Endothelial cell of umbilical vein (primary cell): ENCODE results near the gene MAST1. TPM values are rescaled to one million over a fixed set of nuclear protein-coding genes. Genes with fewer than 3 reads are reported as not detected.
A peak's percentile ranks its signal among the peaks of the same experiment; 100 is the strongest.

ENCODE experiments used
- BruUV-seq: library from RNA; stranded (reverse); fragments of 400-500 nt; replicated peaks from 2 replicates; lab custom pipeline; 2021; lab: Mats Ljungman, UMichigan
- CTCF ChIA-PET: fragments of 300-600, 350-600 bp; sonication (Branson Sonifier 250); formaldehyde crosslinking; loops from one replicate; lab custom pipeline; 2021; ENCODE audit warnings: antibody characterized with exemption, inconsistent platforms; lab: Charles Lee
- POLR2A ChIA-PET: fragments of 300-600, 350-600 bp; sonication (Branson Sonifier 250); formaldehyde crosslinking; loops from one replicate; lab custom pipeline; 2021; ENCODE audit warnings: antibody characterized with exemption, inconsistent platforms; lab: Charles Lee
- DNase-seq: peaks from one replicate; pipeline ENCODE4 v3.0.0-alpha.2; 2011; ENCODE audit warnings: low read depth, low spot score
- FAIRE-seq: peaks from 2 replicates; lab custom pipeline; 2011; peaks lifted over from hg19 to GRCh38; lab: Jason Lieb, UNC
- H2AFZ ChIP-seq: 2 replicates; pipeline ENCODE4 v1.6.0; 2012; ENCODE audit warnings: low read depth, low read length, control low read depth, inconsistent platforms
- H3K27ac ChIP-seq: 2 replicates; pipeline ENCODE4 v1.5.1; 2011; ENCODE audit warnings: low read depth, mild to moderate bottlenecking, control low read depth, low read length, moderate library complexity; ENCODE audit not compliant: insufficient read depth
- H3K27me3 ChIP-seq, 2 experiments: 2 replicates each; pipeline versions ENCODE4 v1.6.0 to v1.6.1; 2011; ENCODE audit warnings: low read length in 2 of 2, mixed read lengths in 1 of 2; ENCODE audit not compliant: control insufficient read depth in 2 of 2, insufficient read depth in 2 of 2
- H3K36me3 ChIP-seq, 2 experiments: 2 replicates in 1 of 2; 3 replicates in 1 of 2; pipeline ENCODE4 v1.5.1; 2011; ENCODE audit warnings: low read length in 2 of 2, mild to moderate bottlenecking in 1 of 2, moderate library complexity in 1 of 2; ENCODE audit not compliant: control insufficient read depth in 2 of 2, insufficient read depth in 2 of 2; ENCODE audit errors: extremely low read depth in 1 of 2
- H3K4me1 ChIP-seq: 3 replicates; pipeline ENCODE4 v1.5.1; 2011; ENCODE audit warnings: mild to moderate bottlenecking, low read length; ENCODE audit not compliant: control insufficient read depth, insufficient read depth; ENCODE audit errors: extremely low read depth
- H3K4me2 ChIP-seq: 2 replicates; pipeline ENCODE4 v1.6.1; 2011; ENCODE audit warnings: low read length, control low read depth, mixed read lengths; ENCODE audit not compliant: insufficient read depth
- H3K4me3 ChIP-seq, 3 experiments: fragments of 200-600 bp in 1 of 3; sonication (generic), shearing (Covaris generic) in 1 of 3; replicated peaks in 1 of 3; 2 replicates each; pipeline ENCODE4 v1.5.1; 2011 to 2016; ENCODE audit warnings: control low read depth in 3 of 3, low read length in 3 of 3, mild to moderate bottlenecking in 2 of 3, inconsistent platforms in 1 of 3, low read depth in 1 of 3, moderate library complexity in 1 of 3; ENCODE audit not compliant: insufficient read depth in 1 of 3
- H3K79me2 ChIP-seq: 2 replicates; pipeline ENCODE4 v1.6.0; 2012; ENCODE audit warnings: low read length, inconsistent platforms; ENCODE audit not compliant: control insufficient read depth, insufficient read depth
- H3K9ac ChIP-seq: replicated peaks from 2 replicates; pipeline ENCODE3; 2011; ENCODE audit warnings: low read length, control low read depth; ENCODE audit not compliant: insufficient read depth; ENCODE audit errors: extremely low read depth
- H3K9me1 ChIP-seq: replicated peaks from 3 replicates; pipeline ENCODE4 v1.6.0; 2011; ENCODE audit warnings: mild to moderate bottlenecking, low read length; ENCODE audit not compliant: control insufficient read depth, insufficient read depth; ENCODE audit errors: extremely low read depth
- H3K9me3 ChIP-seq: replicated peaks from 2 replicates; pipeline ENCODE4 v1.5.1; 2012; ENCODE audit warnings: low read length, inconsistent platforms; ENCODE audit not compliant: control insufficient read depth, insufficient read depth
- H4K20me1 ChIP-seq: replicated peaks from 2 replicates; pipeline ENCODE3; 2011; ENCODE audit warnings: mild to moderate bottlenecking, low read length; ENCODE audit not compliant: control insufficient read depth, insufficient read depth; ENCODE audit errors: extremely low read depth
- CTCF ChIP-seq, 2 donors: IDR thresholded peaks; 1 replicate in 1 of 2; 2 replicates in 1 of 2; pipeline ENCODE4 v1.5.1; 2011; ENCODE audit warnings: low read length in 2 of 2, mild to moderate bottlenecking in 2 of 2, moderate library complexity in 2 of 2, control low read depth in 1 of 2, inconsistent platforms in 1 of 2, low read depth in 1 of 2; ENCODE audit not compliant: insufficient read depth in 1 of 2; ENCODE audit errors: extremely low read depth in 1 of 2
- MAX ChIP-seq: IDR thresholded peaks from 2 replicates; pipeline ENCODE4 v1.6.1; 2011; ENCODE audit not compliant: insufficient read depth, insufficient read length
- dilution Hi-C: fragments of 300-500 bp; cut with MboI; formaldehyde crosslinking; loops from one replicate; pipeline ENCODE4 v1.15.0; 2019; ENCODE audit warnings: low sequenced_read_pairs; ENCODE audit not compliant: extremely low pct_ligation_motif_present
- intact Hi-C: fragments of 100-400 bp; cut with micrococcal nuclease; formaldehyde crosslinking; loops from one replicate; pipeline ENCODE4 v1.10.0; 2022
- polyA plus RNA-seq, 4 experiments: library from polyadenylated mRNA; depleted of rRNA in 3 of 4; stranded (reverse) in 3 of 4; unstranded in 1 of 4; fragments of >200 nt; gene quantifications; 2 replicates each; pipeline versions ENCODE4 v1.2.1 to v1.2.3, GENCODE V29; 2011 to 2012; ENCODE audit warnings: missing spikeins in 1 of 4
- total RNA-seq: library from RNA; stranded (reverse); gene quantifications from 2 replicates; pipeline ENCODE4 v1.2.3, GENCODE V29; 2021

The MAST1 gene
- total and polyA plus RNA-seq, 2 donors (not counting 3 experiments of a cell fraction or from before 2014, with no cell fraction given) = 0.13 to 0.46 TPM

- peak overlapping the region; percentile 62 for H3K4me2 ChIP-seq
- intact Hi-C loops (no loop called here), dilution Hi-C loops (no loop called here)
- peak overlapping the region; percentile 93 for H2AFZ ChIP-seq
- POLR2A ChIA-PET = no interaction called here
- no peaks in the 10 kb centered on the region for H3K27me3 ChIP-seq
- TF ChIP-seq CTCF (IDR thresholded peaks at IDR 0.05; ENCODE audit: extremely low read depth in 1 of 2, insufficient read depth in 1 of 2, low read depth in 1 of 2, low read length in 2 of 2) = peak in 1 of 2 donors; percentile 4
- TF ChIP-seq MAX = no peak
- no peaks in the 10 kb centered on the region for H3K9me3 ChIP-seq
- H3K36me3 ChIP-seq = peaks cover 0 to under 1% of the 10 kb centered on the region in 2 experiments
- BruUV-seq = no TSS peak
- DNase-seq = peak; percentile 72
- H3K4me3 ChIP-seq = peak overlapping the region in 2 of 3 experiments; percentile 17 to 26
- no peaks in the 10 kb centered on the region for H3K4me1 ChIP-seq
- no peak overlapping the region for H3K9ac ChIP-seq
- no peaks in the 10 kb centered on the region for H3K9me1 ChIP-seq
- no peaks in the 10 kb centered on the region for H4K20me1 ChIP-seq
- no peak for FAIRE-seq
- CTCF ChIA-PET = interaction anchor here (0.7 to 3.3 kb wide), 7 partner anchors 8 to 446 kb away, joined by 3 to 14 read pairs (median 4); partner anchors contain the start of gene DNASE2
- no peak overlapping the region for H3K27ac ChIP-seq
- no peaks in the 10 kb centered on the region for H3K79me2 ChIP-seq
Observed at GRCh38 chr19:12872941-12873890, 34.9 kb downstream of the MAST1 start.
